Astrocyte (in vitro differentiated cells and primary cell): ENCODE data around the gene RAC2.
"Not testable (repeated sequence)": the region's sequence is repeated elsewhere in the genome, so short reads cannot be mapped to it uniquely, and the experiment has no call there.

ENCODE experiments used
- EZH2 ChIP-seq: IDR thresholded peaks from 2 replicates; pipeline ENCODE4 v1.6.1; 2012; ENCODE audit warnings: mild to moderate bottlenecking, low read length, inconsistent platforms; ENCODE audit not compliant: insufficient read depth
- TF ChIP-seq, protein P1 (sequence below): IDR thresholded peaks from 2 replicates; pipeline ENCODE4 v1.5.1; 2011; ENCODE audit warnings: low read depth, mild to moderate bottlenecking, inconsistent platforms, low read length, moderate library complexity; ENCODE audit not compliant: insufficient read depth

DNA sequence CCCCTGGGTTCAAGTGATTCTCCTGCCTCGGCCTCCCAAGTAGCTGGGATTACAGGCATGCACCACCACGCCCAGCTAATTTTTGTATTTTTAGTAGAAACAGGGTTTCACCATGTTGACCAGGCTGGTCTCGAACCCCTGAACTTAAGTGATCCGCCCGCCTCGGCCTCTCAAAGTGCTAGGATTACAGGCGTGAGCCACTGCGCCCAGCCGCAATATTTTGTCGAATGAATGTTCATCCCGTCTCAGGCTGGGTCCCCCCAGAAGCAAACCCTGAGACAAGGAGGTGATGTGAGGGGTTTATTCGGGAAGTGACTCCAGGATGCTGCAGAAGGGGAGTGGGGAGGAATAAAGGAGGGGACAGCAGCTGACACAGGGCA, 10.7 kb downstream of the RAC2 start:
- TF ChIP-seq, protein P1, sequence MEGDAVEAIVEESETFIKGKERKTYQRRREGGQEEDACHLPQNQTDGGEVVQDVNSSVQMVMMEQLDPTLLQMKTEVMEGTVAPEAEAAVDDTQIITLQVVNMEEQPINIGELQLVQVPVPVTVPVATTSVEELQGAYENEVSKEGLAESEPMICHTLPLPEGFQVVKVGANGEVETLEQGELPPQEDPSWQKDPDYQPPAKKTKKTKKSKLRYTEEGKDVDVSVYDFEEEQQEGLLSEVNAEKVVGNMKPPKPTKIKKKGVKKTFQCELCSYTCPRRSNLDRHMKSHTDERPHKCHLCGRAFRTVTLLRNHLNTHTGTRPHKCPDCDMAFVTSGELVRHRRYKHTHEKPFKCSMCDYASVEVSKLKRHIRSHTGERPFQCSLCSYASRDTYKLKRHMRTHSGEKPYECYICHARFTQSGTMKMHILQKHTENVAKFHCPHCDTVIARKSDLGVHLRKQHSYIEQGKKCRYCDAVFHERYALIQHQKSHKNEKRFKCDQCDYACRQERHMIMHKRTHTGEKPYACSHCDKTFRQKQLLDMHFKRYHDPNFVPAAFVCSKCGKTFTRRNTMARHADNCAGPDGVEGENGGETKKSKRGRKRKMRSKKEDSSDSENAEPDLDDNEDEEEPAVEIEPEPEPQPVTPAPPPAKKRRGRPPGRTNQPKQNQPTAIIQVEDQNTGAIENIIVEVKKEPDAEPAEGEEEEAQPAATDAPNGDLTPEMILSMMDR = not testable (repeated sequence)
- TF ChIP-seq EZH2 = not testable (repeated sequence)
